Stimulated activated CD8-positive, alpha-beta memory T cell treated with anti-CD3 and anti-CD28 coated beads, Interleukin-15, amount 100 ng/mL, for 48 hours (primary cell): ENCODE data around the gene TMEM117.
"Not testable (repeated sequence)": the region's sequence is repeated elsewhere in the genome, so short reads cannot be mapped to it uniquely, and the experiment has no call there.

Experiments
- DNase-seq, 2 donors: peaks; one replicate each; pipeline ENCODE4 v3.0.0-alpha.2; 2020; ENCODE audit warnings: low read depth in 2 of 2

The TMEM117 gene

GRCh38 chr12:43840338-43840737 lies 4.5 kb downstream of the TMEM117 start:
- no peak for DNase-seq

GRCh38 chr12:43841253-43841652 lies 5.4 kb downstream of the TMEM117 start:
- no peak for DNase-seq

GRCh38 chr12:43842259-43842658 lies 6.4 kb downstream of the TMEM117 start:
- DNase-seq, result no peak

GRCh38 chr12:43847425-43848225 lies 11.7 kb downstream of the TMEM117 start:
- DNase-seq, result not testable (repeated sequence)

- DNase-seq, result no peak
Measured at GRCh38 chr12:43848226-43848507, 12.3 kb downstream of the TMEM117 start.

GRCh38 chr12:43848786-43849185 lies 12.9 kb downstream of the TMEM117 start:
- no peak for DNase-seq

GRCh38 chr12:43852744-43853143 lies 16.9 kb downstream of the TMEM117 start:
- DNase-seq, result no peak

- DNase-seq, result no peak
Measured at GRCh38 chr12:43856972-43857371, 21.1 kb downstream of the TMEM117 start.

- DNase-seq, result no peak
Measured at GRCh38 chr12:43858096-43858495, 22.2 kb downstream of the TMEM117 start.

GRCh38 chr12:43858991-43859390 lies 23.1 kb downstream of the TMEM117 start:
- DNase-seq, result no peak

- no peak for DNase-seq
Measured at GRCh38 chr12:43861015-43861839, 25.3 kb downstream of the TMEM117 start.

GRCh38 chr12:43861840-43862150 lies 25.9 kb downstream of the TMEM117 start:
- DNase-seq, result no peak

- no peak for DNase-seq
Measured at GRCh38 chr12:43863770-43864366, 28.0 kb downstream of the TMEM117 start.

- DNase-seq, result not testable (repeated sequence)
Measured at GRCh38 chr12:43864557-43864956, 28.7 kb downstream of the TMEM117 start.

- DNase-seq, result no peak
Measured at GRCh38 chr12:43869184-43869583, 33.3 kb downstream of the TMEM117 start.

- DNase-seq, result not testable (repeated sequence)
Measured at GRCh38 chr12:43869765-43870164, 33.9 kb downstream of the TMEM117 start.

GRCh38 chr12:43871258-43871657 lies 35.4 kb downstream of the TMEM117 start:
- not testable (repeated sequence) for DNase-seq

GRCh38 chr12:43872396-43872795 lies 36.5 kb downstream of the TMEM117 start:
- DNase-seq, result no peak

- no peak for DNase-seq
Measured at GRCh38 chr12:43878050-43878449, 42.2 kb downstream of the TMEM117 start.

- DNase-seq, result no peak
Measured at GRCh38 chr12:43880547-43880946, 44.7 kb downstream of the TMEM117 start.

GRCh38 chr12:43882578-43883178 lies 46.8 kb downstream of the TMEM117 start:
- peak in 1 of 2 donors; percentile 1 for DNase-seq

GRCh38 chr12:43883311-43883710 lies 47.4 kb downstream of the TMEM117 start:
- no peak for DNase-seq
